Right atrium auricular region (tissue), 2 donors: Measurements from ENCODE around the gene PTPRD. TPM values are rescaled to one million over a fixed set of nuclear protein-coding genes. Genes with fewer than 3 reads are reported as not detected.

ENCODE experiments used
- DNase-seq: peaks from one replicate; pipeline ENCODE4 v3.0.0-alpha.2; 2019; ENCODE audit warnings: low spot score
- H3K27ac ChIP-seq, 2 donors: fragments of 200-600 bp; sonication (generic); 1 replicate in 1 of 2; 2 replicates in 1 of 2; pipeline ENCODE4 v1.5.1; 2016 to 2019
- H3K27me3 ChIP-seq, 2 donors: fragments of 200-600 bp; sonication (generic); one replicate each; pipeline versions ENCODE4 v1.5.1 to v1.6.0; 2017 to 2019
- H3K36me3 ChIP-seq: fragments of 200-600 bp; sonication (generic); one replicate; pipeline ENCODE4 v1.5.1; 2016
- H3K4me1 ChIP-seq, 2 donors: fragments of 200-600 bp; sonication (generic); one replicate each; pipeline versions ENCODE4 v1.5.1 to v1.6.0; 2017 to 2019
- H3K4me3 ChIP-seq, 2 donors: fragments of 200-600 bp; sonication (generic); 1 replicate in 1 of 2; 2 replicates in 1 of 2; pipeline ENCODE4 v1.5.1; 2017 to 2019; ENCODE audit warnings: mild to moderate bottlenecking in 1 of 2, moderate library complexity in 1 of 2
- H3K9me3 ChIP-seq, 2 donors: fragments of 200-600 bp; sonication (generic); one replicate each; pipeline ENCODE4 v1.5.1; 2019
- total RNA-seq, 2 donors: library from RNA; depleted of rRNA; stranded (reverse); fragments of >200 nt; gene quantifications; one replicate each; pipeline ENCODE4 v1.1.0, GENCODE V29; 2016
- TF ChIP-seq, protein P1 (sequence below), 2 donors: fragments of 200-600 bp; sonication (generic); IDR thresholded peaks; one replicate each; pipeline ENCODE4 v1.5.1; 2019; ENCODE audit warnings: antibody characterized with exemption in 2 of 2

Gene PTPRD
- total RNA-seq, 2 donors from 2014 or later, result 5.5 to 6.6 TPM

DNA sequence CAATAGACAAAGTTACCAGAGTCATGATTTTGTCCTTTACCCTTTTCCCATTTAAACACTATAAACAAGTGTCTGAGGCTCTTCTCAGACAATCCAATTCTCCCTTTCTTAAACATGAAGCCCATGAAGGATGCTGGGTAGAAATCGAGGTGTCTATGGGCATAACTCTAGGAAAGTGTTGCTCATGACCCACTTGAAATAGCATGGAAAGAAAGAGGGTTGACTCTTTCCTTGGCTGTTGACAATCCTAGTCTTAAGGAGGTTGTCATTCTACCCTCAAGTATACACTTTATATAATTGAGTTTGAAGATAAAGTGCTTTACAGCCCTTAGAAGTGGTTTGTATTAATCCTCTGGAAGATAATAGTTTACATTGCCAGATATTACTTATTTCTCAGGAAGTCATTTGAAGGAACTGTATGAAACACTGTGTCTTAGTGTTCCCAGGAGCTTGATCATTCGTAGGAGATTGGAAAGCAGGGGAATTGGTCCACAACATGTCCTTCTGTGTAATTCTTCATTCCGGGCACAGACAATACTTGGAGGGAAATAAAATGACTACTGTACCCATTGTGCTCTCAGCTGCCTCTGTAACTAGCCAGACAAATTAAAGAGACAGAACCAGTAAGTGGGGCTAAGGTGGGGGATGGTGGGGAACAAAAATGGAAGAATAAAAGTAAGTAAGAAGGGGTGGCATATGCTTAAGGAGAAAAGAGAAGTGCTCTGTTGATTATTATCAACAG lies 1734.9 kb downstream of the PTPRD start:
- Histone ChIP-seq H3K27ac (no peak overlapping the region), H3K4me1 (no peaks in the 10 kb centered on the region), H3K4me3 (no peak overlapping the region), H3K9me3 (no peaks in the 10 kb centered on the region), H3K27me3 (no peaks in the 10 kb centered on the region), H3K36me3 (no peaks in the 10 kb centered on the region)
- TF ChIP-seq, protein P1, sequence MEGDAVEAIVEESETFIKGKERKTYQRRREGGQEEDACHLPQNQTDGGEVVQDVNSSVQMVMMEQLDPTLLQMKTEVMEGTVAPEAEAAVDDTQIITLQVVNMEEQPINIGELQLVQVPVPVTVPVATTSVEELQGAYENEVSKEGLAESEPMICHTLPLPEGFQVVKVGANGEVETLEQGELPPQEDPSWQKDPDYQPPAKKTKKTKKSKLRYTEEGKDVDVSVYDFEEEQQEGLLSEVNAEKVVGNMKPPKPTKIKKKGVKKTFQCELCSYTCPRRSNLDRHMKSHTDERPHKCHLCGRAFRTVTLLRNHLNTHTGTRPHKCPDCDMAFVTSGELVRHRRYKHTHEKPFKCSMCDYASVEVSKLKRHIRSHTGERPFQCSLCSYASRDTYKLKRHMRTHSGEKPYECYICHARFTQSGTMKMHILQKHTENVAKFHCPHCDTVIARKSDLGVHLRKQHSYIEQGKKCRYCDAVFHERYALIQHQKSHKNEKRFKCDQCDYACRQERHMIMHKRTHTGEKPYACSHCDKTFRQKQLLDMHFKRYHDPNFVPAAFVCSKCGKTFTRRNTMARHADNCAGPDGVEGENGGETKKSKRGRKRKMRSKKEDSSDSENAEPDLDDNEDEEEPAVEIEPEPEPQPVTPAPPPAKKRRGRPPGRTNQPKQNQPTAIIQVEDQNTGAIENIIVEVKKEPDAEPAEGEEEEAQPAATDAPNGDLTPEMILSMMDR (IDR thresholded peaks at IDR 0.05), result no peak
- DNase-seq, result no peak

DNA sequence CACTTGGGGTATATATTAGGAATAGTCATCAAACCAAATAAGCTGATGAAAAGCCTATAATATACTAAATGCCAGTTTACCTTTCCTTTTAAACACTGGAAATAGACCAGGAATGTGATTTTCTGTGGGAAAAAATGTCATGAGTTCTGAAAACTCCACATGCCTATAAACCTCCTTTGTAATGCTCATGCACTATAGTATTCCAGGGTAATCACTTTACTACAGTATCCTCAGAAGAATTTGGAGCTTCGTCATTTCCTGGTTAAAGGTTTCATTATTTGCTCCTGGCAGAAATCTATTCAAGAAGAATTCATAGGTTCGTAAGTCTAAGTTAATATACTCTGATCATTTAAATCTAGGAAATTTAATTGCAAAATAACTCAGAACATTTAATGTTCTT lies 1736.5 kb downstream of the PTPRD start:
- Histone ChIP-seq H3K36me3 (no peaks in the 10 kb centered on the region), H3K27ac (no peak overlapping the region), H3K9me3 (no peaks in the 10 kb centered on the region), H3K4me1 (peaks cover 0 to under 1% of the 10 kb centered on the region in 2 donors), H3K27me3 (no peaks in the 10 kb centered on the region), H3K4me3 (no peak overlapping the region)
- no peak for DNase-seq
- TF ChIP-seq, protein P1 (IDR thresholded peaks at IDR 0.05), result no peak

DNA sequence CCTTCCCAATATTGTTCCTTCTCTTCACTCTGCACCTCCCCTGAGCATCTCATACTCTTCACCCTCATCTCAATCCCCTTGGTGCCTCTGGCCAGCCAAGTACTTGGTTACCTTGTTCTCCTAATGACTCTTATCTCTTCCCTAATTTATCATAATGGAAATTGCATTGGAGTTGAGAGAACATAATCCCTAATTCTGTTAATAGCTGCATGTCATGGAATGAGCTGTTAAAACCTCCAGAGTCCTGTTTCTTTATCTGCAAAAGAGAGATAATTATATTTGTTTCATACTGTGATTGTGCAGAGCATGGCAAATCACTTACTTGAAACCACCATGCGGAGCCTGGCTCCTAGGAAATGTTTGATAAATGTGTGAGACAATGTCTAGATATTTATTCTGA lies 1738.3 kb downstream of the PTPRD start:
- no peaks in the 10 kb centered on the region for H3K36me3 ChIP-seq
- no peaks in the 10 kb centered on the region for H3K27me3 ChIP-seq
- H3K4me1 ChIP-seq, result peaks cover 0 to 5% of the 10 kb centered on the region in 2 donors
- no peak overlapping the region for H3K27ac ChIP-seq
- no peaks in the 10 kb centered on the region for H3K9me3 ChIP-seq
- DNase-seq, result no peak
- no peak overlapping the region for H3K4me3 ChIP-seq
- TF ChIP-seq, protein P1 (IDR thresholded peaks at IDR 0.05), result no peak

DNA sequence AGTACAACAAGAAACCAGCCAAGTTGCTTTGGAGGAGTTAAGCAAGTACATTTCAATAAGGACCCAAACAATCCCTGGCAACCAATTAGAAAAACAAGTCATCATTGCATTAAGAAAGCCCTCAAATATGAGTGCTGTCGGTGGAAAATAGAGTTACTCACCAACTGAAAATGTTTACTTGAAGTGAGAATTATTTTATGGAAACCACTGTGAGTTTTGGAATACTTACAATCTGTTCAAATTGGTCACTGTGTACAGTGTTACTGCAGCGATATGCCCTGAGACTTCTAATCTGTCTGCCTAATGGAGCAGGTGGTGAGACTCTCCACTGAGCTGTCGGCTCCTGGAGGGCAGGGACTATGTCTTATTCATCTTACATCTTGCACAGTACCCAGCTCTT lies 1740.0 kb downstream of the PTPRD start:
- no peak overlapping the region for H3K4me3 ChIP-seq
- H3K27ac ChIP-seq, result no peak overlapping the region
- DNase-seq, result no peak
- H3K4me1 ChIP-seq, result peaks cover 0 to 5% of the 10 kb centered on the region in 2 donors
- no peaks in the 10 kb centered on the region for H3K27me3 ChIP-seq
- no peaks in the 10 kb centered on the region for H3K9me3 ChIP-seq
- TF ChIP-seq, protein P1 (IDR thresholded peaks at IDR 0.05), result no peak
- no peaks in the 10 kb centered on the region for H3K36me3 ChIP-seq

DNA sequence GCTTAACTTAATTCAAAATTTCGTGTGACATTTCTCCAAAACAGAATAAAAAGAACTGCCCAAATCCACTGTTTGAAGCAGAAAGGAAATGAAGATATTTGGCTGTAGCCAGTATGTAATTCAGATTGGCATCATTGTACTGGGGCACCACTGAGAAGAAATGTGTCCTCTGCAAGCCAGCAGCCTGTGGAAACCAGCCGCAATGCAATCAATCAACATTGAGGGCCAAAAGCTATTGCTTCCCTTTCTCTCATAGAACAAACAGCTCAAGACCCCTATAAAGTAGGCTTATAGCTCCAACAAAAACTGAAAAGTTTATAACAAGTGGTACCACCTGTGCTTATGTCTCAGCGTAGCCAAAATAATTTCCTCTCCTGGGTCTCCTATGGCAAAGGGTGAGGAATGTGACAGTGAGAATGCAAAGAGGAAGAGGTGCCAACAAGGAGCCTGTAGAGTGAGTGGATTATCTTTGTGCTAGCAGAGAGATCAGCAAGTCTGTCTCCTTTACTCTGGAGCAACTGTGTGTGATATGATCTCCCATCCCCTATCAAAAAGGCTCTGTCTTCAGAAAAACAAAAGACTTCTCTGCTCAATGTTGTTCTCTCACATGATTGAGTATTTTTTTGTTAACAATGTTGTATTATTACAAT lies 1740.9 kb downstream of the PTPRD start:
- H3K36me3 ChIP-seq, result no peaks in the 10 kb centered on the region
- H3K27me3 ChIP-seq, result no peaks in the 10 kb centered on the region
- DNase-seq, result no peak
- no peak overlapping the region for H3K4me3 ChIP-seq
- peaks cover 0 to 5% of the 10 kb centered on the region in 2 donors for H3K4me1 ChIP-seq
- TF ChIP-seq, protein P1 (IDR thresholded peaks at IDR 0.05), result no peak
- no peaks in the 10 kb centered on the region for H3K9me3 ChIP-seq
- no peak overlapping the region for H3K27ac ChIP-seq
